GM12892 (cell line): ENCODE data around the gene MAP1B.

ENCODE experiments used
- POLR2AphosphoS5 ChIP-seq: IDR thresholded peaks from 2 replicates; pipeline ENCODE4 v1.6.1; 2011; ENCODE audit warnings: low read depth, low read length, control low read depth
- TAF1 ChIP-seq: IDR thresholded peaks from 2 replicates; pipeline ENCODE4 v1.6.1; 2011; ENCODE audit warnings: low read depth, mild to moderate bottlenecking, control low read depth, low read length, borderline replicate concordance

DNA sequence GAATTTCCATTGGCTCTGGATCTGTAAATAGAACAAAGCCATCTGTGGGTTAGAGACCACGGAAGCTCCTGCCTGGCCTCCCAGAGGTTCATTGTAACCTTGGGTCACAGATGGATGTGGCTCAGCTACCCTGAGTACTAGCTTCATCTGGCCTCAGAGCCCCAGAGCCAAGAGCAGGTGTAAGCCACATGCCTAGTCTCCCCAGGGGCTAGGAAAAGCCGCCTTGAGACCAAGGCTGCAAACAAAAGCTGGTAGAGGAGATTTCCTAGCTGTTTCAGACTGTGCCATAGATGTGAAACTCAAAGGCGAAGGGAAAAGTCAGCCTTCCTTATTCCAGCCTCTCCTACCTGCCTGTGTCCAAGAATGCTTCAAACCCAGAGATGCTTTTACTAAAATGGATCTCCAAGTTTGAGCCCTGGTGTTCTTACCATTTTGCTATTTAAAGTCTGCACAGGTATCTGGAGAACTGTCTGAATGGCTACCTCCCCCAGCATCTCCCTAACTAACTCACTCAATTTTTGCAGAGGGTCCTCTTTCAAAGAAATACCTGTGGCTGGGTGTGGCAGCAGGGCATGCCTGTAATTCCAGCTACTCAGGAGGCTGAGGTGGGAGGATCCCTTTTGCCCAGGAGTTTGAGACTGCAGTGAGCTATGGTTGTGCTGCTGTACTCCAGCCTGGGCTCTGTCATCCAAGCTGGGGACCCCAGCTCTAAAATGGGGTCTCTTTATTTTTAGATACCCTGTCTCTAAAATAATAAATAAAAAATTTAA is 42.3 kb upstream of the MAP1B start:
- TF ChIP-seq POLR2AphosphoS5 (no peak), TAF1 (no peak)
